Cerebellar nuclear complex (tissue), 1 donor: ENCODE data around the gene SOD3.

ENCODE experiments used
- DNase-seq, 2 experiments: peaks; one replicate each; lab custom pipeline; 2025; lab: John Stamatoyannopoulos, UW

The SOD3 gene

GRCh38 chr4:24801136-24801855, 5.9 kb downstream of the SOD3 start:
- no peak for DNase-seq

GRCh38 chr4:24802648-24803047, 7.3 kb downstream of the SOD3 start:
- DNase-seq: no peak

- no peak for DNase-seq
Measured at GRCh38 chr4:24805067-24805466, 9.7 kb downstream of the SOD3 start.

GRCh38 chr4:24805566-24805965, 10.2 kb downstream of the SOD3 start:
- DNase-seq: no peak

- DNase-seq: no peak
Measured at GRCh38 chr4:24806206-24806990, 11.0 kb downstream of the SOD3 start.

GRCh38 chr4:24807611-24808010, 12.2 kb downstream of the SOD3 start:
- DNase-seq: no peak

GRCh38 chr4:24808261-24808660, 12.9 kb downstream of the SOD3 start:
- DNase-seq: no peak

GRCh38 chr4:24808955-24809354, 13.6 kb downstream of the SOD3 start:
- DNase-seq: no peak

GRCh38 chr4:24809376-24809775, 14.0 kb downstream of the SOD3 start:
- DNase-seq: no peak

- DNase-seq: no peak
Measured at GRCh38 chr4:24809815-24810405, 14.5 kb downstream of the SOD3 start.

GRCh38 chr4:24810871-24811631, 15.7 kb downstream of the SOD3 start:
- DNase-seq: no peak

GRCh38 chr4:24813732-24814131, 18.4 kb downstream of the SOD3 start:
- no peak for DNase-seq

GRCh38 chr4:24816797-24817196, 21.4 kb downstream of the SOD3 start:
- DNase-seq: no peak

GRCh38 chr4:24820541-24820940, 25.2 kb downstream of the SOD3 start:
- no peak for DNase-seq

- no peak for DNase-seq
Measured at GRCh38 chr4:24824720-24825119, 29.3 kb downstream of the SOD3 start.

GRCh38 chr4:24831637-24832036, 36.3 kb downstream of the SOD3 start:
- no peak for DNase-seq

GRCh38 chr4:24835696-24836095, 40.3 kb downstream of the SOD3 start:
- no peak for DNase-seq

- no peak for DNase-seq
Measured at GRCh38 chr4:24836661-24837242, 41.4 kb downstream of the SOD3 start.

GRCh38 chr4:24837336-24837735, 42.0 kb downstream of the SOD3 start:
- DNase-seq: no peak

GRCh38 chr4:24837781-24838180, 42.4 kb downstream of the SOD3 start:
- DNase-seq: no peak

GRCh38 chr4:24840362-24840761, 45.0 kb downstream of the SOD3 start:
- no peak for DNase-seq
